SK-N-SH treated with all-trans-retinoic acid at 6 μM for 48 hours (cell line): ENCODE measurements around the gene SMS.

Experiments
- CSRNP3 ChIP-seq: fragments of 250-450 bp; sonication (Bioruptor Pico); IDR thresholded peaks from 2 replicates; pipeline ENCODE4 v1.5.1; 2021; ENCODE audit warnings: mild to moderate bottlenecking, moderate library complexity
- ISL1 ChIP-seq: fragments of 250-450 bp; sonication (Bioruptor Pico); IDR thresholded peaks from 2 replicates; pipeline ENCODE4 v2.1.2; 2022; ENCODE audit warnings: mild to moderate bottlenecking, moderate library complexity
- RARB ChIP-seq: fragments of 250-450 bp; sonication (Bioruptor Pico); IDR thresholded peaks from 2 replicates; pipeline ENCODE4 v1.8.0; 2021; ENCODE audit warnings: mild to moderate bottlenecking, moderate library complexity
- SNAI2 ChIP-seq: fragments of 250-450 bp; sonication (Bioruptor Pico); IDR thresholded peaks from 2 replicates; pipeline ENCODE4 v1.5.0; 2020; ENCODE audit warnings: mild to moderate bottlenecking, moderate library complexity
- TSHZ2 ChIP-seq: fragments of 250-450 bp; sonication (Bioruptor Pico); IDR thresholded peaks from 2 replicates; pipeline ENCODE4 v1.5.0; 2020; ENCODE audit warnings: mild to moderate bottlenecking, moderate library complexity
- ZFP30 ChIP-seq: fragments of 450-650 bp; formaldehyde crosslinking; IDR thresholded peaks from 2 replicates; pipeline ENCODE4 v1.5.0; 2022; ENCODE audit warnings: mild to moderate bottlenecking, moderate library complexity
- ZNF8 ChIP-seq: fragments of 450-650 bp; formaldehyde crosslinking; IDR thresholded peaks from 2 replicates; pipeline ENCODE4 v1.5.0; 2020; ENCODE audit warnings: mild to moderate bottlenecking, moderate library complexity

GRCh38 chrX:21933077-21933476 lies 7.4 kb upstream of the SMS start:
- TF ChIP-seq ISL1 (CRISPR knock-in tag) (no peak), RARB (CRISPR knock-in tag) (no peak), TSHZ2 (CRISPR knock-in tag) (no peak), CSRNP3 (CRISPR knock-in tag) (no peak), ZFP30 (no peak), SNAI2 (CRISPR knock-in tag) (no peak), ZNF8 (CRISPR knock-in tag) (no peak)
